DMS153 (cell line): ENCODE results near the gene PAPPA2.
A peak's percentile ranks its signal among the peaks of the same experiment; 100 is the strongest.
"Not testable (repeated sequence)": the region's sequence is repeated elsewhere in the genome, so short reads cannot be mapped to it uniquely, and the experiment has no call there.

Experiments
- DNase-seq: peaks from one replicate; lab custom pipeline; 2025; lab: John Stamatoyannopoulos, UW

The PAPPA2 gene

DNA sequence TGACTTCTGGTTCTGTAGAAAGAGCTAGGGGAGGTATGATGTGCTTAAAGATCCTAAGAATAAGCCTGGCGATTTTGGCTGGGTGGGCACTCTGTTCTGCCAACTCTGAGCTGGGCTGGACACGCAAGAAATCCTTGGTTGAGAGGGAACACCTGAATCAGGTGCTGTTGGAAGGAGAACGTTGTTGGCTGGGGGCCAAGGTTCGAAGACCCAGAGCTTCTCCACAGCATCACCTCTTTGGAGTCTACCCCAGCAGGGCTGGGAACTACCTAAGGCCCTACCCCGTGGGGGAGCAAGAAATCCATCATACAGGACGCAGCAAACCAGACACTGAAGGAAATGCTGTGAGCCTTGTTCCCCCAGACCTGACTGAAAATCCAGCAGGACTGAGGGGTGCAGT is 93.3 kb downstream of the PAPPA2 start:
- DNase-seq = no peak

GRCh38 chr1:176557543-176558258 is 94.7 kb downstream of the PAPPA2 start:
- DNase-seq = no peak

- no peak for DNase-seq
Measured at GRCh38 chr1:176558561-176558960, 95.6 kb downstream of the PAPPA2 start.

DNA sequence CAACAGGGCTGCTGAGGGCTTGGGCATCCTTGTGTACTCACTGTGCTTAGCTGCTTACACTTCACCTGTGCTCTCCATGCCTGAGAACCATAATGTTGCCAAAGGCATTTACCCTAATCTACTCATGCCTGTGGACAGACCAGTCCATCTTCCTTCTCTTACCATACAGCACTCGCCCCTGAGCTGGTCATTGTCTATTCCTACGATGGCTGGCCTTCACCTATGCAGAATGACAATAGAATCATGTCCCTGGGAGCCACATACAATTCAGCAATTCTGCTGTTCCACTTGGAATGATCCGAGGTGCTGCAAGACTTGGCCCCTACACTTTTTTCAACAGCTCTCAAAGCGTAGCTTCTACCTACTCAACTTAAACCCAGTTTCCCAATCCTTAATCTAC is 96.5 kb downstream of the PAPPA2 start:
- no peak for DNase-seq

DNA sequence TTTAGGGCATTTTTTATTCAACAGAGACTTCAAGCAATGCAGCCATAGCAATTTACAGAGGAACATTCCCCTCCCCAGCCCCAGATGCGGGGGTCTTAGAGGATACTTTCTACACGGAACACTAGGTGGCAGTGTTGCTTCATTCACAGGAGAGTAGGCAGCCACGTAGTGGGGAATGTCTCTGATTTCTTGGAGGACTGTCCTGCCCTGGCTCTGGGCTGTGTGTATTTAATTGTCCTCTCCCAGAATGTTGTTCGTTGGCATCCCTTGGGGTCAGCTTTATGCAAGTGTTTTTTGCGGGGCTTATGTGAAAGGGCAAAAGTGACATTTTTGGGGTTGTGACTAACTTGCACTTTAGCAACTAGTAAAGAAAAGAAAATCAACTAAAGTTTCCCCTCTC is 96.9 kb downstream of the PAPPA2 start:
- DNase-seq = peak; percentile 25

GRCh38 chr1:176560681-176561080 is 97.7 kb downstream of the PAPPA2 start:
- DNase-seq = no peak

- not testable (repeated sequence) for DNase-seq
Measured at GRCh38 chr1:176561761-176562160, 98.8 kb downstream of the PAPPA2 start.

GRCh38 chr1:176566004-176566975 is 103.3 kb downstream of the PAPPA2 start:
- DNase-seq = no peak

- DNase-seq = no peak
Measured at GRCh38 chr1:176567190-176567794, 104.3 kb downstream of the PAPPA2 start.

DNA sequence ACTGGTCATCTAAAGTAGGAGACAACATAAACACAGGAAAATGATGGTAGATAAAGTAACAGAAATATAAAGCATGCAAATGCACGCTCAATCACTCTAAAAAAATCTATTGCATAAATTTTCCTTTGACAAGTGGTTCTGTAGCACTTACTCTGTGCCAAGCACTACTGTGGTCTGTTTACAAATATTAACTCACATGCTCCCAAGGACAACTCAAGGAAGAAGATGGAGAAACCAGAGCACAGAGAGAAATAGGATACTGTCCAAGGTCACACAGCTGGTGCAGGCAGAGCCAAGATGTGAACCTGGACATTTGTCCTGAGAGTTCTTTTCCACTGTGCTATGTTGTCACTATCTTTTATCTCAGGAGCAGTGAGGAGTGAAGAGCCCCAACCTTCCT is 105.2 kb downstream of the PAPPA2 start:
- no peak for DNase-seq

- no peak for DNase-seq
Measured at GRCh38 chr1:176574756-176575155, 111.8 kb downstream of the PAPPA2 start.

DNA sequence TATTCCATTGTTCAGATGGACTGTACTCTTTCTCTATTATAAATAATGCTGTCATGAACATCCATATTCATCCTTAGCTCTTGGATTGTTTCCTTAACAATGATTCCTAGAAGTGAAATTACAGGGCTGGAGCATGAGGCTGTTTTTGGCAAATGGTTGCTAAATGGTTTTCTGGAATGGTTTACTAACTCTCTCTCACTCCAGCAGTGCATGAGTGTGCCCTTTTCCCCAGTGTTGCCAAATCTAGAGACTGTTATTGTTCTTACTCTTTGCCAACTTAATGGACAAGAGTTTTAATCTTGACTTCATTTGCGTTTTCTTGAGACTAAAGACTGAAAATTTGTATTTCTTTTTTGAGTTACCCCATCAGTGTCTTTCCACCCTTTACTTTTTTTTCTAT is 113.0 kb downstream of the PAPPA2 start:
- DNase-seq = no peak

DNA sequence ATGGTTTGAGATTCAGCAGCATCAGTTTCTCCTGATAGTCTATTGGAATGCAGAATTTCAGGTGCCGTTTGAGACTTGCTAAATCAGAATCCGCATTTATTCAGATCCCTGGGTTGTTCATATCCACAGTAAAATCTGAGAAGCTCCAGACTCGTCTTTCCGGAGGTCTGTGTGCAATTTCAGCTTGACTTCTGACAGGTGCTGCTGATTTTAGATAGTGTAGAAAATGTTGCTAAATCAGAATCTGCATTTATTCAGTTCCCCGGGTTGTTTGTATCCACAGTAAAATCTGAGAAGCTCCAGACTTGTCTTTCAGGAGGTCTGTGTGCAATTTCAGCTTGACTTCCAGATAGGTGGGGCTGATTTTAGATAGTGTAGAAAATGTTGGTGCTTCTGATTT is 113.7 kb downstream of the PAPPA2 start:
- DNase-seq = no peak

DNA sequence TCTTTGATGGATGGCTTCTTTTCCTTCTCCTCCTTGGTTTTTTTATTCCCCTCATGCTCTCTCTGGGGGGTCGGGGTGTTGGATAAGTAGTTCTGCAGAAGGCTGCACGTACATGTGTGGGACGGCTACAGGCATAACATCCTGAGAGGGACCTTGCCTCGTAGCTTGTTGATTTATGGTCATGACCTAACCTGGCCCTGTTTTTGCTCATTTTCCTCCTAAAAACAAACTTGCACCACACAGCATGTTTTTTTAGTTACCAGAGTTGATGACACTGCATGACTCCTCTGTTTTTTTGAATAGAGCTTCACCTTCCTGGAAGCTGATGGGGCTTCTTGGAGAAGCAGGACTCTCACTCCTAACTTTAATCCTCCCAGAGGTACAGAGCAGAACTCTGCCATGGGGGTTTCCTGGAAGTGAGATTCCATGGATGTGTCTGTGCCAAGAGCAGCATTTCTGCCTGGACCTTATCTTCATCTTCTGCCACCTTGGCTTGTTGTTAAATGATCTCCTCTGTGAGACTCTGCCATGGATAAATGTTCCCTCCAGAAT is 114.7 kb downstream of the PAPPA2 start:
- no peak for DNase-seq

- DNase-seq = no peak
Measured at GRCh38 chr1:176579087-176579486, 116.1 kb downstream of the PAPPA2 start.

DNA sequence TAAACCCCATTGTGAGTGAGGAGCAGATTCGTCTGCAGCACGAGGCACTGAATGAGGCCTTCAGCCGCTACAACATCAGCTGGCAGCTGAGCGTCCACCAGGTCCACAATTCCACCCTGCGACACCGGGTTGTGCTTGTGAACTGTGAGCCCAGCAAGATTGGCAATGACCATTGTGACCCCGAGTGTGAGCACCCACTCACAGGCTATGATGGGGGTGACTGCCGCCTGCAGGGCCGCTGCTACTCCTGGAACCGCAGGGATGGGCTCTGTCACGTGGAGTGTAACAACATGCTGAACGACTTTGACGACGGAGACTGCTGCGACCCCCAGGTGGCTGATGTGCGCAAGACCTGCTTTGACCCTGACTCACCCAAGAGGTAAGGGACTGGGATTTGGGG is 132.2 kb downstream of the PAPPA2 start:
- DNase-seq = no peak

DNA sequence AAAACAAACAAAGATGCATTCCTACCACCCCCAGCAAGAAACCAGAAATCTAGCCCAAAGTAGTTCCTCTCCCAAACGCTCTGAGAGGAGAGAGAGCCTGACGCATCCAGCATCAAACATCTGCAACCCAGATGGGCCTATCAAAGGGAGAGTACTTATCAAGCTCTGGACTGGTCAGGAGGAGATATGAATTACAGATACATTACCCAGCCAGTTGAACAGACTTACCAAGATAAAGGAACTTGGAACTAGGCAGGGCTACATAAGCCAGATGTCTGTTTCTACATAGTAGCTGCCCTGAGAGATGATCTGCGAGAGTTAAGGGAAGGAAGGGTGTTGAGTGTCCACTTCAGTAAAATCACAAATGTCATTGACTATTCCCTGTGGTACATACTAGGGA is 138.4 kb downstream of the PAPPA2 start:
- no peak for DNase-seq

DNA sequence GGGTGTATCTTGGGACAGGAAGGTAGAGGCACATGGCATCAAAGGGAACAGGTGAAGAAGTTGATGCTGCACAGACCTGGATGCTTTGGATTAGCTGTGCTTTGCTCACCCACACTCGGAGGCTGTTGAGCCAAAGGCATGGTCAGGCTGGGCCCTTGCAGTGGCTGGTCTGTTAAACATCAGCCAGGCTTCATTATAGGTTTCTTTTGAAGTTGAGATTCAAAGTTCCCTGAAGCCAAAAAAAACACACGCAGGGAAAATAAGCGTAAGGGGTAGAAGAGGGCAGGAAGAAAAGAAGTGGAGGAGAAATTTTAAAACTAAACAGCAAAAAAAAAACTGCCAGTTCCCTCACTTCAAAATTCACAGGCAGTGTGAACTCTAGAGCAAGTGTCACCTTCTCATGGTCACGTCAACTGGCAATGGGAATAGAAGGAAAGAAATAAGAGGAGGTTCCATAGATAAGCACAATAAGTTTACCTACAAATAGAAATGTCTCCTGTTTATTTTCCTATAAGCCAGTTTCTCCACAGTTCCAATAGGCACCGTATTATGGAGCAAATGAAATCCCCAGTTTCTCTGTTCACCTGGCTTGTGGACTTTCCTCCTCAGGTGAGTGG is 139.5 kb downstream of the PAPPA2 start:
- no peak for DNase-seq

- no peak for DNase-seq
Measured at GRCh38 chr1:176603696-176604095, 140.7 kb downstream of the PAPPA2 start.

DNA sequence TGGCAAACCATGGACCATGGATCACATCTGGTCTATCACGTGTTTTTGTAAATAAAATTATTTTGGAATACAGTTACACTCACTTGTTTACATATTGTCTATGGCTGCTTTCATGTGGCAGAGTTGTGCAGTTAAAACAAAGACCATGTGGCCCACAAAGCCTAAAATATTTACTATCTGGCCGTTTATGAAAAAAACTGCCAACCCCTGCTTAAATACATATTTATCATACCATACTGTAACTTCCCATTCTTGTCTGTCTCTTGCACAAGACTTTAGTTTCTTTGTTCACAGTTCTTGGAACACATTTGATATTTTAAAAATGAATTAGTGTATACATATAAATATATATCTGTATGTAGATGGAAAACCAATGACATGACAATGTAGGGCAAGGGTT is 141.5 kb downstream of the PAPPA2 start:
- no peak for DNase-seq

- DNase-seq = no peak
Measured at GRCh38 chr1:176605176-176605575, 142.2 kb downstream of the PAPPA2 start.
